ENCODE data around the gene NUBPL.
A peak's percentile ranks its signal among the peaks of the same experiment; 100 is the strongest.

NUBPL gene

GRCh38 chr14:31895646-31896045, 334.4 kb downstream of the NUBPL start:
- Histone ChIP-seq H3K36me3 (ENCODE audit: control insufficient read depth, low read length) (no peaks in the 10 kb centered on the region), H3K4me1 (ENCODE audit: control insufficient read depth, low read length) (peaks cover 8% of the 10 kb centered on the region), H3K9me3 (ENCODE audit: control insufficient read depth, insufficient read depth, low read length) (no peaks in the 10 kb centered on the region), H3K79me2 (ENCODE audit: control insufficient read depth, low read length) (no peaks in the 10 kb centered on the region), H3K4me3 (ENCODE audit: low read length) (no peak overlapping the region), H3F3A (ENCODE audit: control insufficient read depth, insufficient read depth) (no peaks in the 10 kb centered on the region), H3K9me2 (replicated peaks; ENCODE audit: control insufficient read depth, low read length) (no peaks in the 10 kb centered on the region), H3K4me2 (ENCODE audit: low read length) (no peak overlapping the region), H3K27ac (ENCODE audit: low read depth, low read length) (no peak overlapping the region), H4K20me1 (ENCODE audit: control insufficient read depth, insufficient read depth, low read depth, low read length) (no peaks in the 10 kb centered on the region), H3K27me3 (ENCODE audit: control insufficient read depth, low read length) (no peaks in the 10 kb centered on the region)
- TF ChIP-seq EZH2phosphoT487 (IDR thresholded peaks at IDR 0.05; ENCODE audit: borderline replicate concordance, low read length): no peak
- no peak for TF ChIP-seq CTCF (IDR thresholded peaks at IDR 0.05; ENCODE audit: low read depth, low read length, poor library complexity, severe bottlenecking)

GRCh38 chr14:31897581-31898186, 336.5 kb downstream of the NUBPL start:
- Histone ChIP-seq H3K27me3 (ENCODE audit: control insufficient read depth, low read length) (no peaks in the 10 kb centered on the region), H3K9me3 (ENCODE audit: control insufficient read depth, insufficient read depth, low read length) (no peaks in the 10 kb centered on the region), H3K27ac (ENCODE audit: low read depth, low read length) (no peak overlapping the region), H3K36me3 (ENCODE audit: control insufficient read depth, low read length) (no peaks in the 10 kb centered on the region), H3K9me2 (replicated peaks; ENCODE audit: control insufficient read depth, low read length) (no peaks in the 10 kb centered on the region), H3F3A (ENCODE audit: control insufficient read depth, insufficient read depth) (no peaks in the 10 kb centered on the region), H3K4me3 (ENCODE audit: low read length) (no peak overlapping the region), H4K20me1 (ENCODE audit: control insufficient read depth, insufficient read depth, low read depth, low read length) (no peaks in the 10 kb centered on the region), H3K4me1 (ENCODE audit: control insufficient read depth, low read length) (peaks cover 8% of the 10 kb centered on the region), H3K79me2 (ENCODE audit: control insufficient read depth, low read length) (no peaks in the 10 kb centered on the region), H3K4me2 (ENCODE audit: low read length) (no peak overlapping the region)
- TF ChIP-seq CTCF (IDR thresholded peaks at IDR 0.05; ENCODE audit: low read depth, low read length, poor library complexity, severe bottlenecking) (no peak), EZH2phosphoT487 (IDR thresholded peaks at IDR 0.05; ENCODE audit: borderline replicate concordance, low read length) (no peak)

- Histone ChIP-seq H3K9me3 (ENCODE audit: control insufficient read depth, insufficient read depth, low read length) (no peaks in the 10 kb centered on the region), H3F3A (ENCODE audit: control insufficient read depth, insufficient read depth) (no peaks in the 10 kb centered on the region), H3K4me2 (ENCODE audit: low read length) (peak overlapping the region; percentile 16; the same call in 1 of the 2 replicates), H3K79me2 (ENCODE audit: control insufficient read depth, low read length) (no peaks in the 10 kb centered on the region), H3K9me2 (replicated peaks; ENCODE audit: control insufficient read depth, low read length) (no peaks in the 10 kb centered on the region), H3K4me1 (ENCODE audit: control insufficient read depth, low read length) (peaks cover 8% of the 10 kb centered on the region), H4K20me1 (ENCODE audit: control insufficient read depth, insufficient read depth, low read depth, low read length) (no peaks in the 10 kb centered on the region), H3K4me3 (ENCODE audit: low read length) (no peak overlapping the region; the same call in 1 of the 2 replicates), H3K36me3 (ENCODE audit: control insufficient read depth, low read length) (no peaks in the 10 kb centered on the region), H3K27me3 (ENCODE audit: control insufficient read depth, low read length) (no peaks in the 10 kb centered on the region), H3K27ac (ENCODE audit: low read depth, low read length) (0 out of 2 replicates have a peak overlapping the region, but pooled peaks have one; percentile 8)
- TF ChIP-seq EZH2phosphoT487 (IDR thresholded peaks at IDR 0.05; ENCODE audit: borderline replicate concordance, low read length) (no peak), CTCF (IDR thresholded peaks at IDR 0.05; ENCODE audit: low read depth, low read length, poor library complexity, severe bottlenecking) (no peak)
Measured at GRCh38 chr14:31898838-31899528, 337.8 kb downstream of the NUBPL start.

Measured in DOHH2 (cell line).